GM12878 (cell line): Measurements from ENCODE around the gene THSD8. TPM values are rescaled to one million over a fixed set of nuclear protein-coding genes. Genes with fewer than 3 reads are reported as not detected.

Experiments
- ATAC-seq: fragments of 200-7000 bp; cut with Tn5 transposase; 3 replicates; pipeline ENCODE4 v1.9.1; 2020; ENCODE audit warnings: mild to moderate bottlenecking, moderate library complexity
- BruUV-seq: library from RNA; stranded (reverse); fragments of 400-500 nt; replicated peaks from 2 replicates; lab custom pipeline; 2021; lab: Mats Ljungman, UMichigan
- CTCF ChIA-PET: fragments of 300-600 bp; sonication (Branson Sonifier 250); formaldehyde crosslinking; extraction: SDS; loops from one replicate; lab custom pipeline; 2021; ENCODE audit warnings: inconsistent platforms; lab: Yijun Ruan, JAX
- POLR2A ChIA-PET: fragments of 350-600 bp; formaldehyde crosslinking; extraction: SDS; loops from one replicate; lab custom pipeline; 2021; ENCODE audit warnings: inconsistent platforms; lab: Charles Lee
- RAD21 ChIA-PET: fragments of 300-600 bp; sonication (Branson Sonifier 250); formaldehyde crosslinking; loops from one replicate; lab custom pipeline; 2023; ENCODE audit warnings: antibody characterized with exemption; ENCODE audit not compliant: unreplicated experiment; lab: Charles Lee
- SMC1A ChIA-PET: fragments of 300-600 bp; sonication (Branson Sonifier 250); formaldehyde crosslinking; loops from one replicate; lab custom pipeline; 2023; ENCODE audit not compliant: unreplicated experiment, uncharacterized antibody; lab: Charles Lee
- DNase-seq: peaks from one replicate; pipeline ENCODE4 v3.0.0-alpha.2; 2011; ENCODE audit warnings: low read depth, low spot score
- FAIRE-seq: peaks from 3 replicates; lab custom pipeline; 2011; peaks lifted over from hg19 to GRCh38; lab: Jason Lieb, UNC
- H2AFZ ChIP-seq: 2 replicates; pipeline ENCODE4 v1.6.0; 2011; ENCODE audit warnings: low read depth, low read length, control low read depth; ENCODE audit not compliant: control insufficient read depth
- H3K27ac ChIP-seq: 2 replicates; pipeline ENCODE4 v1.5.1; 2011; ENCODE audit warnings: control low read depth; ENCODE audit not compliant: control insufficient read depth, insufficient read depth
- H3K27me3 ChIP-seq, 2 experiments: replicated peaks in 1 of 2; 2 replicates each; pipeline versions ENCODE4 v1.6.0 to v1.6.1; 2011; ENCODE audit warnings: low read length in 1 of 2; ENCODE audit not compliant: control insufficient read depth in 2 of 2, insufficient read depth in 2 of 2
- H3K36me3 ChIP-seq, 2 experiments: 2 replicates each; pipeline ENCODE4 v1.5.1; 2011; ENCODE audit warnings: low read length in 1 of 2; ENCODE audit not compliant: control insufficient read depth in 2 of 2, insufficient read depth in 2 of 2
- H3K4me1 ChIP-seq: 2 replicates; pipeline ENCODE4 v1.6.1; 2011; ENCODE audit warnings: mild to moderate bottlenecking, low read length, moderate library complexity, mixed read lengths; ENCODE audit not compliant: control insufficient read depth, insufficient read depth
- H3K4me2 ChIP-seq: 2 replicates; pipeline ENCODE4 v1.6.0; 2011; ENCODE audit warnings: control low read depth; ENCODE audit not compliant: control insufficient read depth, insufficient read depth
- H3K4me3 ChIP-seq: fragments of 200-600 bp; sonication (generic); 2 replicates; pipeline ENCODE4 v1.5.1; 2016
- H3K79me2 ChIP-seq: 2 replicates; pipeline ENCODE4 v1.6.0; 2011; ENCODE audit warnings: low read length; ENCODE audit not compliant: control insufficient read depth, insufficient read depth
- H3K9ac ChIP-seq: 2 replicates; pipeline ENCODE4 v1.8.0; 2011; ENCODE audit warnings: low read length, control low read depth, mixed read lengths; ENCODE audit not compliant: control insufficient read depth, insufficient read depth
- H3K9me3 ChIP-seq: replicated peaks from 3 replicates; pipeline ENCODE4 v1.5.1; 2011; ENCODE audit warnings: mild to moderate bottlenecking, low read length; ENCODE audit not compliant: control insufficient read depth, insufficient read depth
- H4K20me1 ChIP-seq: 2 replicates; pipeline ENCODE4 v1.6.0; 2011; ENCODE audit not compliant: control insufficient read depth, insufficient read depth
- BCL11A ChIP-seq: IDR thresholded peaks from 2 replicates; pipeline ENCODE4 v1.6.1; 2011; ENCODE audit warnings: low read depth, low read length
- DPF2 ChIP-seq: fragments of 450-650 bp; IDR thresholded peaks from 2 replicates; pipeline ENCODE4 v1.6.1; 2017; ENCODE audit warnings: mild to moderate bottlenecking
- KLF5 ChIP-seq: fragments of 450-650 bp; IDR thresholded peaks from 2 replicates; pipeline ENCODE4 v1.6.1; 2014; ENCODE audit warnings: mild to moderate bottlenecking; ENCODE audit not compliant: partially characterized antibody
- MYB ChIP-seq: fragments of 150-350 bp; IDR thresholded peaks from 2 replicates; pipeline ENCODE4 v1.6.1; 2014; ENCODE audit warnings: mild to moderate bottlenecking, low read depth, low read length, borderline replicate concordance
- NR2F1 ChIP-seq: fragments of 450-650 bp; conservative IDR thresholded peaks from 2 replicates; pipeline ENCODE4 v1.6.1; 2017; ENCODE audit warnings: mild to moderate bottlenecking
- PML ChIP-seq: IDR thresholded peaks from 2 replicates; pipeline ENCODE4 v1.6.1; 2012; ENCODE audit warnings: low read length, inconsistent platforms
- POLR2A ChIP-seq: IDR thresholded peaks from 2 replicates; pipeline ENCODE4 v1.6.1; 2011; ENCODE audit warnings: low read depth, mild to moderate bottlenecking, low read length
- RAD21 ChIP-seq: IDR thresholded peaks from 2 replicates; pipeline ENCODE4 v1.6.1; 2011; ENCODE audit warnings: mild to moderate bottlenecking, low read depth, low read length, moderate library complexity; ENCODE audit not compliant: insufficient read depth
- RELA ChIP-seq: fragments of 450-650 bp; IDR thresholded peaks from 2 replicates; pipeline ENCODE4 v1.8.0; 2014; ENCODE audit warnings: borderline replicate concordance; ENCODE audit not compliant: partially characterized antibody
- SIX5 ChIP-seq: IDR thresholded peaks from 2 replicates; pipeline ENCODE4 v1.6.1; 2011; ENCODE audit warnings: mild to moderate bottlenecking, low read depth, low read length, moderate library complexity; ENCODE audit not compliant: severe bottlenecking
- SP1 ChIP-seq: IDR thresholded peaks from one replicate; pipeline ENCODE4 v1.6.1; 2011; ENCODE audit warnings: low read depth, low read length
- WGBS: methylation state at CpG from one replicate; pipeline ENCODE4 v1.1.6; 2016; ENCODE audit warnings: low lambda C conversion rate; ENCODE audit not compliant: insufficient replicate concordance, insufficient coverage; ENCODE audit errors: missing lambda C conversion rate; 5-methylcytosine and 5-hydroxymethylcytosine counted together
- in situ Hi-C: fragments of 300-500 bp; cut with MboI; formaldehyde crosslinking; loops from 9 replicates; pipeline ENCODE4 v1.14.3; 2018; ENCODE audit warnings: mixed read lengths
- intact Hi-C: fragments of 100-400 bp; cut with micrococcal nuclease; formaldehyde crosslinking; loops from one replicate; pipeline ENCODE4 v1.14.2; 2022; ENCODE audit not compliant: unreplicated experiment
- polyA plus RNA-seq, 11 experiments: library from polyadenylated mRNA; depleted of rRNA in 4 of 11; unstranded in 6 of 11; stranded (reverse) in 5 of 11; fragments of >200 nt; fragmentation: Nextera tagmentation in 4 of 11; fragmentation: Illumina TruSeq in 1 of 11; extraction: Ambion mirVana in 4 of 11; extraction: Trizol in 1 of 11; gene quantifications; 1 replicate in 1 of 11; 2 replicates in 10 of 11; pipeline versions ENCODE4 v1.2.1 to v1.2.3, GENCODE V29; 2011 to 2016; ENCODE audit warnings: inconsistent platforms in 2 of 11, missing spikeins in 2 of 11, low read depth in 1 of 11
- total RNA-seq, 4 experiments: library from RNA; depleted of rRNA in 3 of 4; stranded (reverse); fragments of >200 nt in 3 of 4; fragmentation: Illumina TruSeq in 1 of 4; extraction: Trizol in 1 of 4; gene quantifications; 2 replicates each; pipeline versions ENCODE4 v1.2.1 to v1.2.3, GENCODE V29; 2013 to 2021

The THSD8 gene
- total and polyA plus RNA-seq, 10 of the 15 experiments (the other 5 are each of a cell fraction or from before 2014, with no cell fraction given): 0.24 to 32.3 (median 21.3) TPM; not detected in 2

GRCh38 chr19:12786141-12786870, 15.6 kb upstream of the THSD8 start (continued):
- TF ChIP-seq DPF2 (peak; percentile 72), SIX5 (no peak), KLF5 (no peak), POLR2A (peak; percentile 32; the same call in 1 of the 2 replicates), NR2F1 (peak; percentile 66; the same call in 1 of the 2 replicates), BCL11A (no peak), RAD21 (no peak), MYB (no peak)
- TF ChIP-seq, all 136 proteins: peak for 17

GRCh38 chr19:12786952-12787351, 14.9 kb upstream of the THSD8 start:
- H3K9me3 ChIP-seq: no peaks in the 10 kb centered on the region
- H3K4me2 ChIP-seq: no peak overlapping the region
- TF ChIP-seq SP1 (no peak), PML (no peak), RELA (no peak)
- in situ Hi-C loops: no loop called here
- H3K79me2 ChIP-seq: peaks cover 27% of the 10 kb centered on the region
- intact Hi-C loops: loop anchor here (5.0 to 10.0 kb wide), 2 partner anchors 150 to 1692 kb away; partner anchors contain the start of gene CALR
- 88% methylated on average over 3 of the region's 3 CpGs for whole genome bisulfite sequencing
- no peaks in the 10 kb centered on the region for H4K20me1 ChIP-seq
- FAIRE-seq: no peak
- POLR2A ChIA-PET: interaction anchor here (0.6 to 3.4 kb wide), 4 partner anchors 8 to 1188 kb away, joined by 3 to 66 read pairs (median 8); no protein-coding TSS in a partner anchor
- no peaks in the 10 kb centered on the region for H3K36me3 ChIP-seq
- no peak for DNase-seq
- RAD21 ChIA-PET: interaction anchor here (1.7 to 4.5 kb wide), 2 partner anchors 9 kb away, joined by 5 to 49 read pairs; no protein-coding TSS in a partner anchor
- CTCF ChIA-PET: interaction anchor here (0.7 to 4.2 kb wide), 3 partner anchors 9 to 63 kb away, joined by 3 to 44 read pairs (median 22); no protein-coding TSS in a partner anchor
- H3K4me1 ChIP-seq: peaks cover 68% of the 10 kb centered on the region
- H3K27me3 ChIP-seq: no peaks in the 10 kb centered on the region
- SMC1A ChIA-PET: interaction anchor here (0.7 to 4.1 kb wide), 3 partner anchors 9 to 321 kb away, joined by 3 to 28 read pairs (median 4); no protein-coding TSS in a partner anchor
- no peak overlapping the region for H2AFZ ChIP-seq
- ATAC-seq: no peak
- no peak overlapping the region for H3K4me3 ChIP-seq
- no TSS peak for BruUV-seq
- peak overlapping the region; percentile 97 for H3K27ac ChIP-seq
- H3K9ac ChIP-seq: no peak overlapping the region
